ENCODE measurements around the gene KCND3. TPM values are rescaled to one million over a fixed set of nuclear protein-coding genes. Genes with fewer than 3 reads are reported as not detected.
A peak's percentile ranks its signal among the peaks of the same experiment; 100 is the strongest.

Gene KCND3
- total RNA-seq, 1 donor from 2014 or later, result 0.43 TPM

GRCh38 chr1:111723091-111723806 lies 266.2 kb downstream of the KCND3 start:
- Mint-ChIP-seq H3K27me3 (ENCODE audit: low read depth, unreplicated experiment) (peaks cover 2% of the 10 kb centered on the region), H3K4me3 (ENCODE audit: unreplicated experiment) (no peak overlapping the region), H3K4me1 (ENCODE audit: low read depth, unreplicated experiment) (no peaks in the 10 kb centered on the region), H3K9me3 (ENCODE audit: unreplicated experiment) (no peaks in the 10 kb centered on the region), H3K27ac (ENCODE audit: unreplicated experiment) (peak overlapping the region; percentile 60), H3K36me3 (ENCODE audit: low read depth, unreplicated experiment) (peaks cover 4% of the 10 kb centered on the region)
- H3K4me2 ChIP-seq (ENCODE audit: low read length), result no peak overlapping the region
- TF ChIP-seq CTCF (IDR thresholded peaks at IDR 0.05; ENCODE audit: insufficient read depth, low read depth, low read length) (no peak), EZH2 (IDR thresholded peaks at IDR 0.05; ENCODE audit: insufficient read depth, low read length) (no peak)
- no peak overlapping the region for H3K9ac ChIP-seq (ENCODE audit: low read length)
- no peak for FAIRE-seq
- H3K9me3 ChIP-seq (ENCODE audit: insufficient read depth, low read depth, low read length), result no peaks in the 10 kb centered on the region
- no peaks in the 10 kb centered on the region for H3K4me1 ChIP-seq (ENCODE audit: insufficient read depth, low read length)
- no peak overlapping the region for H3K27ac ChIP-seq (ENCODE audit: low read depth, low read length)
- no peaks in the 10 kb centered on the region for H3K36me3 ChIP-seq (ENCODE audit: insufficient read depth, low read length)
- H3K27me3 ChIP-seq (ENCODE audit: insufficient read depth, low read length), result no peaks in the 10 kb centered on the region
- no peak overlapping the region for H3K4me3 ChIP-seq (ENCODE audit: insufficient read depth, low read depth, low read length)
- DNase-seq (ENCODE audit: low read depth), result no peak
- H2AFZ ChIP-seq (ENCODE audit: low read depth, low read length), result no peak overlapping the region
- H4K20me1 ChIP-seq (ENCODE audit: insufficient read depth, low read length), result peaks cover 3% of the 10 kb centered on the region
- no peaks in the 10 kb centered on the region for H3K79me2 ChIP-seq (ENCODE audit: insufficient read depth, low read length)

GRCh38 chr1:111720977-111721786 lies 268.3 kb downstream of the KCND3 start:
- no peaks in the 10 kb centered on the region for H3K4me1 ChIP-seq (ENCODE audit: insufficient read depth, low read length)
- no peaks in the 10 kb centered on the region for H3K79me2 ChIP-seq (ENCODE audit: insufficient read depth, low read length)
- Mint-ChIP-seq H3K4me1 (ENCODE audit: low read depth, unreplicated experiment) (no peaks in the 10 kb centered on the region), H3K36me3 (ENCODE audit: low read depth, unreplicated experiment) (peaks cover 2% of the 10 kb centered on the region), H3K27ac (ENCODE audit: unreplicated experiment) (no peak overlapping the region), H3K27me3 (ENCODE audit: low read depth, unreplicated experiment) (no peaks in the 10 kb centered on the region), H3K9me3 (ENCODE audit: unreplicated experiment) (no peaks in the 10 kb centered on the region), H3K4me3 (ENCODE audit: unreplicated experiment) (no peak overlapping the region)
- no peak overlapping the region for H3K4me2 ChIP-seq (ENCODE audit: low read length)
- TF ChIP-seq CTCF (IDR thresholded peaks at IDR 0.05; ENCODE audit: insufficient read depth, low read depth, low read length), result no peak
- no peak for TF ChIP-seq EZH2 (IDR thresholded peaks at IDR 0.05; ENCODE audit: insufficient read depth, low read length)
- H3K9ac ChIP-seq (ENCODE audit: low read length), result no peak overlapping the region
- peaks cover 3% of the 10 kb centered on the region for H4K20me1 ChIP-seq (ENCODE audit: insufficient read depth, low read length)
- DNase-seq (ENCODE audit: low read depth) (no peak), FAIRE-seq (no peak)
- H2AFZ ChIP-seq (ENCODE audit: low read depth, low read length), result no peak overlapping the region
- no peak overlapping the region for H3K27ac ChIP-seq (ENCODE audit: low read depth, low read length)
- H3K27me3 ChIP-seq (ENCODE audit: insufficient read depth, low read length), result no peaks in the 10 kb centered on the region
- H3K9me3 ChIP-seq (ENCODE audit: insufficient read depth, low read depth, low read length), result no peaks in the 10 kb centered on the region
- no peak overlapping the region for H3K4me3 ChIP-seq (ENCODE audit: insufficient read depth, low read depth, low read length)
- H3K36me3 ChIP-seq (ENCODE audit: insufficient read depth, low read length), result no peaks in the 10 kb centered on the region

Other genes starting within 250 kb of the KCND3 start
- 13.1 and 15.4 TPM in 2 replicates for gene DDX20, start 233.8 kb downstream of the KCND3 start, total RNA-seq

All from astrocyte (in vitro differentiated cells and primary cell).